A673 (cell line): Measurements from ENCODE around the gene STMN3. TPM values are rescaled to one million over a fixed set of nuclear protein-coding genes. Genes with fewer than 3 reads are reported as not detected.
"Not testable (repeated sequence)": the region's sequence is repeated elsewhere in the genome, so short reads cannot be mapped to it uniquely, and the experiment has no call there.

Experiments
- BruUV-seq: library from RNA; stranded (reverse); fragments of 400-500 nt; replicated peaks from 2 replicates; lab custom pipeline; 2021; lab: Mats Ljungman, UMichigan
- CTCF ChIA-PET: fragments of 300-600 bp; sonication (Branson Sonifier 250); formaldehyde crosslinking; loops from one replicate; lab custom pipeline; 2022; ENCODE audit warnings: antibody characterized with exemption; lab: Charles Lee
- POLR2A ChIA-PET: fragments of 300-600 bp; sonication (Branson Sonifier 250); formaldehyde crosslinking; loops from one replicate; lab custom pipeline; 2022; ENCODE audit warnings: antibody characterized with exemption; ENCODE audit not compliant: low non-redundant PET; lab: Charles Lee
- DNase-seq: peaks from one replicate; pipeline ENCODE4 v3.0.0-alpha.2; 2015; ENCODE audit warnings: low spot score
- H3K27ac ChIP-seq: fragments of 200-600 bp; sonication (generic); 2 replicates; pipeline ENCODE4 v1.5.1; 2016; ENCODE audit warnings: mixed run types, low read depth, mild to moderate bottlenecking, mixed read lengths, antibody characterized with exemption, low read length; ENCODE audit not compliant: poor library complexity, severe bottlenecking
- H3K27me3 ChIP-seq: fragments of 200-600 bp; sonication (generic); replicated peaks from 2 replicates; pipeline ENCODE4 v1.6.1; 2017; ENCODE audit warnings: mixed run types, low read depth, mild to moderate bottlenecking, mixed read lengths, antibody characterized with exemption, low read length; ENCODE audit not compliant: insufficient read depth, poor library complexity
- H3K36me3 ChIP-seq: fragments of 200-600 bp; sonication (generic); 2 replicates; pipeline ENCODE4 v1.6.1; 2016; ENCODE audit warnings: mixed run types, mild to moderate bottlenecking, mixed read lengths, antibody characterized with exemption, low read length; ENCODE audit not compliant: insufficient read depth, poor library complexity, severe bottlenecking
- H3K4me1 ChIP-seq: fragments of 200-600 bp; sonication (generic); 2 replicates; pipeline ENCODE4 v1.6.1; 2017; ENCODE audit warnings: mixed run types, mild to moderate bottlenecking, mixed read lengths, antibody characterized with exemption, low read length; ENCODE audit not compliant: insufficient read depth, poor library complexity, severe bottlenecking
- H3K4me3 ChIP-seq: fragments of 200-600 bp; sonication (generic); 2 replicates; pipeline ENCODE4 v1.5.1; 2016; ENCODE audit warnings: low read depth, mixed run types, mild to moderate bottlenecking, mixed read lengths, low read length; ENCODE audit not compliant: poor library complexity, severe bottlenecking
- H3K9me3 ChIP-seq: fragments of 200-600 bp; sonication (generic); 2 replicates; pipeline ENCODE4 v1.6.1; 2016; ENCODE audit warnings: mixed run types, low read depth, mild to moderate bottlenecking, mixed read lengths, antibody characterized with exemption, low read length; ENCODE audit not compliant: poor library complexity, severe bottlenecking
- EZH2 ChIP-seq: fragments of 200-600 bp; sonication (generic); IDR thresholded peaks from 2 replicates; pipeline ENCODE4 v1.6.1; 2017; ENCODE audit warnings: borderline replicate concordance, low read depth, mild to moderate bottlenecking, mixed read lengths, antibody characterized with exemption, low read length; ENCODE audit not compliant: poor library complexity, severe bottlenecking
- intact Hi-C: fragments of 100-400 bp; cut with micrococcal nuclease; formaldehyde crosslinking; loops from one replicate; pipeline ENCODE4 v1.10.0; 2022; ENCODE audit not compliant: unreplicated experiment
- total RNA-seq: library from RNA; stranded (reverse); gene quantifications from 2 replicates; pipeline ENCODE4 v1.2.3, GENCODE V29; 2021
- TF ChIP-seq, protein P1 (sequence below): fragments of 300-800, 200-600 bp; sonication (generic); conservative IDR thresholded peaks from 2 replicates; pipeline ENCODE4 v1.5.1; 2017; ENCODE audit warnings: low read depth, mild to moderate bottlenecking, antibody characterized with exemption, low read length, moderate library complexity, mixed read lengths

STMN3 gene
- total RNA-seq, 1 experiment from 2014 or later, result 115 TPM

DNA sequence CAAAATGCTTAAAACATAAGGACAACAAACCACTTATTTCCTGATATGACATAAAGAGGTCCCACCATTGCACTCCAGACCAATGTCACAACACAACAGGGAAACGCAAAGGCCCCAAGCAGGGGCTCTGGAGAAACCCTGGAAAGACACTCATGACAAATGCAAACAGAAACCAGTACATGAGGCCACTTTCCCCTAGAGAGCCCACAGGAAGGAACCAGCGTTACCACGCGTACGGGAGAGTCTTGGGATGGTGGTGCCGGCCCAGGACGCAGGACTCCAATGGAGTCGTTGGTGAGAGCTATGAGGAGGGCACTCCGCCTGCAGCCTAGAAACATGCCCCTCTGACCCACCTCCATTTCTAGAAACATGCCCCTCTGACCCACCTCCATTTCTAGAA, 46.5 kb downstream of the STMN3 start:
- POLR2A ChIA-PET, result no interaction called here
- Histone ChIP-seq H3K27me3 (no peaks in the 10 kb centered on the region), H3K27ac (no peak overlapping the region), H3K4me1 (no peaks in the 10 kb centered on the region), H3K9me3 (no peaks in the 10 kb centered on the region), H3K36me3 (peaks cover 14% of the 10 kb centered on the region), H3K4me3 (no peak overlapping the region)
- TF ChIP-seq, protein P1, sequence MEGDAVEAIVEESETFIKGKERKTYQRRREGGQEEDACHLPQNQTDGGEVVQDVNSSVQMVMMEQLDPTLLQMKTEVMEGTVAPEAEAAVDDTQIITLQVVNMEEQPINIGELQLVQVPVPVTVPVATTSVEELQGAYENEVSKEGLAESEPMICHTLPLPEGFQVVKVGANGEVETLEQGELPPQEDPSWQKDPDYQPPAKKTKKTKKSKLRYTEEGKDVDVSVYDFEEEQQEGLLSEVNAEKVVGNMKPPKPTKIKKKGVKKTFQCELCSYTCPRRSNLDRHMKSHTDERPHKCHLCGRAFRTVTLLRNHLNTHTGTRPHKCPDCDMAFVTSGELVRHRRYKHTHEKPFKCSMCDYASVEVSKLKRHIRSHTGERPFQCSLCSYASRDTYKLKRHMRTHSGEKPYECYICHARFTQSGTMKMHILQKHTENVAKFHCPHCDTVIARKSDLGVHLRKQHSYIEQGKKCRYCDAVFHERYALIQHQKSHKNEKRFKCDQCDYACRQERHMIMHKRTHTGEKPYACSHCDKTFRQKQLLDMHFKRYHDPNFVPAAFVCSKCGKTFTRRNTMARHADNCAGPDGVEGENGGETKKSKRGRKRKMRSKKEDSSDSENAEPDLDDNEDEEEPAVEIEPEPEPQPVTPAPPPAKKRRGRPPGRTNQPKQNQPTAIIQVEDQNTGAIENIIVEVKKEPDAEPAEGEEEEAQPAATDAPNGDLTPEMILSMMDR, result no peak
- no peak for TF ChIP-seq EZH2
- intact Hi-C loops, result no loop called here
- DNase-seq, result no peak
- BruUV-seq, result no TSS peak
- CTCF ChIA-PET, result no interaction called here

DNA sequence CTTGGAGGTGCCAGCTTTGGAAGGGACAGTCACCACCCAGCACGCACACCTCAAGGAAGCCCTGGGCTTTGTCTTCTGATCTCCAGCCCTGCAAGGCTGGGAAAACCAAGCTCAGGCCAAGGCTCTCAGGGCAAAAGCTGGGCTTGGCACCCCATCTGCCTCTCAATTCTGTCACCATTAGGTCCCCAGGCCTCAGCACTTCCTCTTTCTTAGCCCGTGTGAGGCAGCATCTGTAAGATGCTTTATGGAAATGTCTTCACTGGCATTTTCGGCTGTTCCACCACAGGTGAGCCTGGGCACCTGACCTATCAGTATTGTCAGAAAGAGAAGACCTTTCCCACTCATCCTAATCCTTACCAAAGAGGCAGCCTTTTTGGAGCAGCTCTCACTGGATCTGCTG, 50.9 kb downstream of the STMN3 start:
- Histone ChIP-seq H3K4me1 (no peaks in the 10 kb centered on the region), H3K4me3 (no peak overlapping the region), H3K27ac (no peak overlapping the region), H3K27me3 (no peaks in the 10 kb centered on the region), H3K36me3 (peaks cover 14% of the 10 kb centered on the region), H3K9me3 (no peaks in the 10 kb centered on the region)
- POLR2A ChIA-PET, result no interaction called here
- TF ChIP-seq, protein P1, result no peak
- no peak for TF ChIP-seq EZH2
- no TSS peak for BruUV-seq
- intact Hi-C loops, result no loop called here
- CTCF ChIA-PET, result interaction anchor here (0.5 kb wide), 1 partner anchor 106 kb away, joined by 3 read pairs; no protein-coding TSS in a partner anchor
- DNase-seq, result no peak

DNA sequence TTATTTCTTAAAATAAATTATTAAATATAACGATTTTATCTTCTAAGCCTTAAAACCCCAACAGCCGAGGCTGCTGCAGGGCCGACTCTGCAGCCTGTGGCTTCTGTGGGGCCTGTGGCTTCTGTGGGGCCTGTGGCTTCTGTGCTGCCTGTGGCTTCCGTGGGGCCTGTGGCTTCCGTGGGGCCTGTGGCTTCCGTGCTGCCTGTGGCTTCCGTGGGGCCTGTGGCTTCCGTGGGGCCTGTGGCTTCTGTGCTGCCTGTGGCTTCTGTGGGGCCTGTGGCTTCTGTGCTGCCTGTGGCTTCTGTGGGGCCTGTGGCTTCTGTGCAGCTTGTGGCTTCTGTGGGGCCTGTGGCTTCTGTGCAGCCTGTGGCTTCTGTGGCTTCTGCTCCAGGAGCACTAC, 51.5 kb downstream of the STMN3 start:
- CTCF ChIA-PET, result interaction anchor here (0.5 kb wide), 1 partner anchor 105 kb away, joined by 3 read pairs; no protein-coding TSS in a partner anchor
- BruUV-seq, POLR2A ChIA-PET, intact Hi-C loops, H3K9me3 ChIP-seq, DNase-seq, H3K4me1 ChIP-seq, H3K27ac ChIP-seq, H3K27me3 ChIP-seq, H3K4me3 ChIP-seq: not testable (repeated sequence)
- peaks cover 14% of the 10 kb centered on the region for H3K36me3 ChIP-seq

DNA sequence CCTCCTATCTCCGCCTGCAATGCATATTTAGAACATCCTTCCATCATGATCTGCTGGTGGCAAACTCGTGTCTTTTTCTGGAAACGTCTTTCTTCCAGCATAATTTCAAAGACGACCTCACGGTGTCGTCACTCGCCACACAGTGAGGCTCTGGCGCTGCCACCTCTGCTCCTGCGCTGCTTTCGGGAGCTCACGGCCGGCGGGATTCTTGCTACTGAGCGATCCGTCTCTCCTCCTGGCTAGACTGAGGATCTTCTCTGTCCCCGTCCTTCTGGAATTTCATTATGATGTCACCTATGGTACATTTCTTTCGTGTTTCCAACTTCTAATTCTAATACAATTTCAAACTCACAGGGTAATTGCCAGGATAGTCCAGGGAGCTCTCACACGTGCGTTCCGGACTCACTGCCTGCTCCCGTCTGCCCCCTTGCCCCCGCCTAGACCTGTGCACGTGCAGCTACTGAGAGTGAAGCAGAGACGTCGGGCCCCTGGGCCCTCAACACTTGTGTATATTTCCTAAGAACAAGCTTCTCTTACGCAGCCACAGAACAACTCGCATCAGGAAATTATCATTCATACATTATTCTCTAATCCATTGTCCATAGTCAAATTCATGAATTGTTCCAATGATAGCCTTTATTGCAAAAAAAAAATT, 53.7 kb downstream of the STMN3 start:
- Histone ChIP-seq H3K27me3 (no peaks in the 10 kb centered on the region), H3K4me3 (no peak overlapping the region), H3K4me1 (no peaks in the 10 kb centered on the region), H3K36me3 (peaks cover 14% of the 10 kb centered on the region), H3K27ac (no peak overlapping the region), H3K9me3 (no peaks in the 10 kb centered on the region)
- intact Hi-C loops, result no loop called here
- POLR2A ChIA-PET, result interaction anchor here (0.6 to 0.7 kb wide), 3 partner anchors 34 to 301 kb away, joined by 3 read pairs; no protein-coding TSS in a partner anchor
- DNase-seq, result no peak
- TF ChIP-seq EZH2, result no peak
- TF ChIP-seq, protein P1, result no peak
- CTCF ChIA-PET, result no interaction called here
- no TSS peak for BruUV-seq
